ENCODE data around the gene GATA2. TPM values are rescaled to one million over a fixed set of nuclear protein-coding genes. Genes with fewer than 3 reads are reported as not detected.

Gene GATA2
- total and polyA plus RNA-seq, 2 of the 8 experiments (the other 6 are each of a cell fraction or from before 2014, with no cell fraction given): 0.03 to 0.30 TPM

- no peaks in the 10 kb centered on the region for H3K79me1 ChIP-seq (ENCODE audit: low read depth, low read length)
- H2BK15ac ChIP-seq (ENCODE audit: low read length): no peak overlapping the region
- H3K4me1 ChIP-seq (replicated peaks in 1 of 4; ENCODE audit: control insufficient read depth in 3 of 4, insufficient read depth in 4 of 4, low read length in 3 of 4): peaks cover 0 to 27% (median 7%) of the 10 kb centered on the region in 4 experiments; a peak in 6 of 7 replicates
- no peak overlapping the region for H2BK120ac ChIP-seq (replicated peaks; ENCODE audit: low read depth, low read length)
- H3K4ac ChIP-seq (replicated peaks; ENCODE audit: insufficient read length, low read depth, low read length): no peak overlapping the region
- no peak overlapping the region for H4K91ac ChIP-seq (replicated peaks; ENCODE audit: insufficient read length, low read length)
- no peak overlapping the region for H2AFZ ChIP-seq (ENCODE audit: low read length)
- no peak overlapping the region for H3K18ac ChIP-seq (ENCODE audit: extremely low read depth, low read length)
- H3K14ac ChIP-seq (ENCODE audit: insufficient read length): no peak overlapping the region
- no peaks in the 10 kb centered on the region; the same call in 1 of the 2 replicates for H3K23me2 ChIP-seq (ENCODE audit: low read depth, low read length)
- H3K9ac ChIP-seq (replicated peaks in 1 of 4; ENCODE audit: extremely low read depth in 1 of 4, low read depth in 3 of 4, low read length in 3 of 4): no peak overlapping the region
- H3K79me2 ChIP-seq (ENCODE audit: control insufficient read depth in 1 of 2, insufficient read depth in 2 of 2, low read length in 2 of 2): no peaks in the 10 kb centered on the region
- H3K36me3 ChIP-seq (ENCODE audit: control insufficient read depth in 2 of 4, insufficient read depth in 4 of 4, low read length in 3 of 4): no peaks in the 10 kb centered on the region
- no peak overlapping the region for H2BK12ac ChIP-seq (ENCODE audit: low read depth, low read length)
- 0 out of 4 replicates have a peak, but pooled peaks cover 0 to 3% of the 10 kb centered on the region in 2 experiments for H3K9me3 ChIP-seq (ENCODE audit: insufficient read depth in 2 of 2, low read depth in 1 of 2, low read length in 1 of 2)
- no peak overlapping the region for H3K23ac ChIP-seq (ENCODE audit: insufficient read length)
- H4K20me1 ChIP-seq (replicated peaks in 1 of 2; ENCODE audit: control insufficient read depth in 1 of 2, insufficient read depth in 2 of 2, low read length in 2 of 2): peaks cover 2 to 6% of the 10 kb centered on the region in 2 experiments
- no peak overlapping the region for H3K4me3 ChIP-seq (ENCODE audit: extremely low read depth in 1 of 4, insufficient read depth in 2 of 4, low read depth in 3 of 4, low read length in 4 of 4)
- FAIRE-seq: no peak
- no peak overlapping the region for H3K27ac ChIP-seq (ENCODE audit: low read depth, low read length)
- no peak overlapping the region for H2BK20ac ChIP-seq (ENCODE audit: low read length)
- no peak overlapping the region for H2BK5ac ChIP-seq (ENCODE audit: low read depth, low read length)
- no peak overlapping the region for H4K8ac ChIP-seq (ENCODE audit: extremely low read depth, insufficient read depth, low read length)
- H4K5ac ChIP-seq (ENCODE audit: insufficient read length, low read depth, low read length): no peak overlapping the region
- ChIA-PET CTCF (ENCODE audit: partially characterized antibody) (interaction anchor here (0.5 to 4.2 kb wide), 7 partner anchors 12 to 133 kb away, joined by 3 to 28 read pairs (median 4); no protein-coding TSS in a partner anchor), POLR2A (ENCODE audit: partially characterized antibody) (interaction anchor here (1.2 kb wide), 1 partner anchor 21 kb away, joined by 3 read pairs; no protein-coding TSS in a partner anchor)
- peaks cover 67 to 100% (median 95%) of the 10 kb centered on the region in 4 experiments for H3K27me3 ChIP-seq (replicated peaks in 1 of 4; ENCODE audit: control insufficient read depth in 3 of 4, extremely low read depth in 1 of 4, insufficient read depth in 3 of 4, low read length in 3 of 4)
- WGBS, 2 experiments (ENCODE audit: extremely low coverage in 1 of 2, insufficient coverage in 1 of 2, insufficient read length in 1 of 2, insufficient replicate concordance in 2 of 2, low coverage in 1 of 2, low lambda C conversion rate in 2 of 2, missing lambda C conversion rate in 1 of 2): 76% methylated on average over 4 of the region's 8 CpGs; no CpG with 5 or more reads in 1 of the 2 experiments
- no peak for DNase-seq (ENCODE audit: low read depth in 1 of 2, low spot score in 2 of 2)
- no peak overlapping the region for H3K56ac ChIP-seq (replicated peaks; ENCODE audit: insufficient read length, low read depth, low read length)
- no peak overlapping the region for H3K4me2 ChIP-seq (ENCODE audit: insufficient read depth in 1 of 2, low read depth in 2 of 2, low read length in 2 of 2)
- H2AK5ac ChIP-seq (ENCODE audit: low read depth, low read length): no peak overlapping the region
Observed at GRCh38 chr3:128475355-128475754, 17.6 kb downstream of the GATA2 start.
